ENCODE data around the gene NPFF. TPM values are rescaled to one million over a fixed set of nuclear protein-coding genes. Genes with fewer than 3 reads are reported as not detected.

The NPFF gene
- total RNA-seq, 1 donor from 2014 or later: not detected

DNA sequence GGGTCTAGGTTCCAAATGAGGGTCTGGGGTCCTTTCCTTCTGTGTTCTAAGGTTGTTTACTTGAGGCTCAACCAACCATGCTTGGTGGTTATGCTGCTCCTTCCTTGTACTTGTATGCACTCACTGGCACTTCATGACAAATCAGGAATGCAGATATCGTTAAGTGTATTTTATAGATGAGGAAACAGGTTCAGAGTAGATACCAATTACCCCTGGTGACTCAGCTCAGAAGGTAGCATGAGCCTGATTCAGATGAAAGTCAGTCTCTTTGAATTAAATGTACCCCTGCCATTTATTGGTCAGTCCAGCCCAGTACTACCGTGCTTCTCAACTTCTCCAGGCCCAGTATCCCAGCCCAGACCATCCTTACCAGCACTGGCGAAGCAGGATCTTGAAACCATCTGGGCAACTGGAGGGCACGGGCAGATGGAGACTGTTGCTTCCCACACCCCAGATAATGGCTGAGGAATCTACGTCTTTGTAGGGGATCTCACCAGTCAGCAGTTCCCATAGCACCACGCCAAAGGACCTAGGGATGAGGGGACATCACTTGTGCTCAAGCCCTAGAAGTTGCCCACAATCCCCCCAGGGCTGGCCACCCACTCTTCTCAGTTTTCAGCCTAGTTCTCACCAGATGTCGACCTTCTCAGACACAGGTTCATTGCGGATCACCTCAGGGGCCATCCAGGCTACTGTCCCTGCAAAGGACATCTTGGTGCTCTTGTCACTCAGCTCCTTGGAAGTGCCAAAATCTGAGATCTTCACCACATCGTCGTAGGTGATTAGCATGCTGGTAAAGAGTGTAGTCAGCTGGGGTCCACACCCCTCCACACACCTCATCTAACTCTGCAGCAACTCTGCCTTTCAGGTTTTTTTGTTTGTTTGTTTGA is 22.4 kb downstream of the NPFF start:
- Histone ChIP-seq H3K36me3 (peaks cover 0 to 54% of the 10 kb centered on the region in 2 donors), H3K27me3 (no peaks in the 10 kb centered on the region), H3K9me3 (no peaks in the 10 kb centered on the region), H3K4me3 (no peak overlapping the region), H3K4me1 (peaks cover 37% of the 10 kb centered on the region), H3K27ac (no peak overlapping the region)
- intact Hi-C loops (cut with DNase I): no loop called here
- DNase-seq (ENCODE audit: extremely low spot score in 2 of 2): no peak
- TF ChIP-seq POLR2A (IDR thresholded peaks at IDR 0.05): no peak
- no peak for TF ChIP-seq POLR2AphosphoS5 (IDR thresholded peaks at IDR 0.05; ENCODE audit: insufficient read depth in 1 of 2, low read depth in 1 of 2)
- TF ChIP-seq, protein P1, sequence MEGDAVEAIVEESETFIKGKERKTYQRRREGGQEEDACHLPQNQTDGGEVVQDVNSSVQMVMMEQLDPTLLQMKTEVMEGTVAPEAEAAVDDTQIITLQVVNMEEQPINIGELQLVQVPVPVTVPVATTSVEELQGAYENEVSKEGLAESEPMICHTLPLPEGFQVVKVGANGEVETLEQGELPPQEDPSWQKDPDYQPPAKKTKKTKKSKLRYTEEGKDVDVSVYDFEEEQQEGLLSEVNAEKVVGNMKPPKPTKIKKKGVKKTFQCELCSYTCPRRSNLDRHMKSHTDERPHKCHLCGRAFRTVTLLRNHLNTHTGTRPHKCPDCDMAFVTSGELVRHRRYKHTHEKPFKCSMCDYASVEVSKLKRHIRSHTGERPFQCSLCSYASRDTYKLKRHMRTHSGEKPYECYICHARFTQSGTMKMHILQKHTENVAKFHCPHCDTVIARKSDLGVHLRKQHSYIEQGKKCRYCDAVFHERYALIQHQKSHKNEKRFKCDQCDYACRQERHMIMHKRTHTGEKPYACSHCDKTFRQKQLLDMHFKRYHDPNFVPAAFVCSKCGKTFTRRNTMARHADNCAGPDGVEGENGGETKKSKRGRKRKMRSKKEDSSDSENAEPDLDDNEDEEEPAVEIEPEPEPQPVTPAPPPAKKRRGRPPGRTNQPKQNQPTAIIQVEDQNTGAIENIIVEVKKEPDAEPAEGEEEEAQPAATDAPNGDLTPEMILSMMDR (IDR thresholded peaks at IDR 0.05): no peak

DNA sequence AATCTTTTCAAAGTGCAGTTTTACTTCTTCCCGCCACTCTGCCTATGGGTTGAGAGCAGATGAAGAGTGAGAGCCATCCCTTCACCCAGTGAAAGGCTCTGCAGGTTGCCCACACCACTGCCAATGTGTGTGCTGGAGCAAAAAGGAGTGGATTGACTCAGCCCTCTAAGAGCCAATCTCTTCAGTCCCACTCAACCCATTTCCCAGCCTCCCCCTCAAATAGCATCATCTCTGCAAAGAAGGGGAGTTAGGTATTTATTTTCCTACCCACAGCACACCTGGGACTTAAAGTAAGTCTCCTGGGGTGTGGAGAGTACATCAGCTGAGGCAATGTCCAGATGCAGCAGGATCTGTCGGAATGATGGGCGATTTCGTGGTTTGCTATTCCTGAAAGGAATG is 23.3 kb downstream of the NPFF start:
- Histone ChIP-seq H3K36me3 (peaks cover 0 to 64% of the 10 kb centered on the region in 2 donors), H3K4me1 (peaks cover 37% of the 10 kb centered on the region), H3K27ac (no peak overlapping the region), H3K27me3 (no peaks in the 10 kb centered on the region), H3K9me3 (no peaks in the 10 kb centered on the region), H3K4me3 (no peak overlapping the region)
- TF ChIP-seq POLR2A (IDR thresholded peaks at IDR 0.05): no peak
- TF ChIP-seq, protein P1 (IDR thresholded peaks at IDR 0.05): no peak
- TF ChIP-seq POLR2AphosphoS5 (IDR thresholded peaks at IDR 0.05; ENCODE audit: insufficient read depth in 1 of 2, low read depth in 1 of 2): no peak
- DNase-seq (ENCODE audit: extremely low spot score in 2 of 2): no peak
- intact Hi-C loops (cut with DNase I): no loop called here

DNA sequence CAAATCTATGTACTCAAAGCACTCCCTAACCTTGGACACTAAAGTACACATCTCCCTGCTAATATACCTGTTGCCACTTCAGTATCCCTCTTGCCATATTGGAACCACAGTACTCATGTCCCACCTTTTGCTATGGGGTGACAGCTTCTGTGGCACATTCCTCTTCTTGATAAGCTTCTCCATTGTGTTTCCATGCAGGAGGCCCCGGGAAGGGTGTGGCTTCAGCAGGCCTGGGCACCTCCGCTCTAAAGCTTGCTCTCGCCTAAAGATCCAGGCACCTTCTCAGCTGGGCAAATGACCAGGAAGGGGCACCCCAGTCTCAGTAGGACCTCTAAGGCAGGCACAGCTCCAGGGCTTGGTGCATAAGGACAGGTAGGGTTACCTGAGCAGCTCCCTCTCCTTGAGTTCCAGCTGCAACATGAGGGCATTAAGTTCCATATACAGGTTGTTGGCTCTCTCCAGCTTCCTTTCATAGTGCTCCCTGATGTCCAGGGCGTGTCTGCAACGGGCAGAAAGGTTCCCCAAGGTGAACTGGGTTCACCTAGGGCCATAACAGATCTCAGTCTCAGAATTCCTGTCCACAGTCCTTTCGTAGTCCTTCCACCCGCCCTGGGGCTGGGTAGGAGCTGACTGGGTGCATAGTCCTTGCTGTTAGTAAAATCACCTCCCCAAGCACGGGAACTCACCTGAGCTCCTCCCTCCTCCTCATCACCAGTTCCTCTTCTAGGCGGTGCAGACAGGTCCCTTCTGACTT is 23.9 kb downstream of the NPFF start:
- Histone ChIP-seq H3K36me3 (peaks cover 0 to 69% of the 10 kb centered on the region in 2 donors), H3K4me3 (no peak overlapping the region), H3K27me3 (no peaks in the 10 kb centered on the region), H3K4me1 (peaks cover 37% of the 10 kb centered on the region), H3K27ac (no peak overlapping the region), H3K9me3 (no peaks in the 10 kb centered on the region)
- TF ChIP-seq POLR2A (IDR thresholded peaks at IDR 0.05) (no peak), POLR2AphosphoS5 (IDR thresholded peaks at IDR 0.05; ENCODE audit: insufficient read depth in 1 of 2, low read depth in 1 of 2) (no peak)
- TF ChIP-seq, protein P1 (IDR thresholded peaks at IDR 0.05): no peak
- DNase-seq (ENCODE audit: extremely low spot score in 2 of 2): no peak
- intact Hi-C loops (cut with DNase I): no loop called here

DNA sequence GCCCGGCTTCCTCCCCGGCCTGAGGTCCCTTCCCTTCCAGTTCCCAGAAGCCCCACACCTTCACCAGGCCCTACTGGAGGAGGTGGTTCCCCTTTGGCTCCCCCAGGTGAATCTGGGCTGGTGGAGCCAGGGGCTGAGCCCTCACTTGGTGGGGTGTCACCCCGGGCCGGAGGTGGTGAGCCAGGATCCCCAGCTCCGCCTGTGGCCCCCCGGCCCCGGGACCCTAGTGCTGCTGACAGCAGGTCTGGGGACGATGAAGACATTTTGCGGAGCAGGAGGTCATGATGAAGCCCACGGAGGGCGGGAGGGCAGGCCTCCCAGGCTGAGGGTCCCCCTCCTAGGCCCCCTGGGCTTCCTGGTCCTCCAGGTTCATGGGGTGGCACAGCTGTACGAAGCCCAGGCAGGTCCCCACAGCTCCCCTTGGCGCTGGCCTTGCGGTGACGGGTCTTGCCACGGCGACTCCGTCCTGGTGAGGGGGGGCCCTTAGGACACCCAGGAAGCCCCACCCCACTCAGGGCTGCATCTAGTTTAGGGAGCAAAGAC is 24.6 kb downstream of the NPFF start:
- Histone ChIP-seq H3K4me1 (peaks cover 37% of the 10 kb centered on the region), H3K9me3 (no peaks in the 10 kb centered on the region), H3K4me3 (no peak overlapping the region), H3K27me3 (no peaks in the 10 kb centered on the region), H3K36me3 (peaks cover 0 to 76% of the 10 kb centered on the region in 2 donors), H3K27ac (no peak overlapping the region)
- no peak for DNase-seq (ENCODE audit: extremely low spot score in 2 of 2)
- intact Hi-C loops (cut with DNase I): no loop called here
- TF ChIP-seq, protein P1 (IDR thresholded peaks at IDR 0.05): no peak
- no peak for TF ChIP-seq POLR2A (IDR thresholded peaks at IDR 0.05)
- TF ChIP-seq POLR2AphosphoS5 (IDR thresholded peaks at IDR 0.05; ENCODE audit: insufficient read depth in 1 of 2, low read depth in 1 of 2): no peak
